ENCODE data around the gene C5orf47.

DNA sequence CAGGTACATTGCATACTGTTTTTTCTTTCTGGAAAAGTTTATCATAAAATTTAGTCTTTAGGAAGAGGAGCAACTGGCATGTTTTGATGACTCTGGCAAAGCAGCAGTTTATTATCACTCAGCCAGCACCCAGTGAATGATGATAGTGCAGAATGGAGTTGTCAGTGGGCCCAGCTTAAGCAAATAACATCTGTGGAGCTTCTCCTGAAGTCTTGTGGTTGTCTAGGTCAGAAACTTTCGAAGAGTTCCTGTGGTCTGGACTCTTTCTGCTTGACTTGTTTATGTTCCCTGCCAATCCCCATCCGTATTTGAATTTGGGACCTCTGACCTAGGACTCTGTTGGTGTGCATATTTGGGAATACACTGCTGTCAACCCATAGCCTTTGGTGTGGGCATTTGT lies 38.1 kb upstream of the C5orf47 start:
- TF ChIP-seq POLR2A (IDR thresholded peaks at IDR 0.05), result no peak
- no peak for TF ChIP-seq CTCF (IDR thresholded peaks at IDR 0.05)
- TF ChIP-seq EP300 (IDR thresholded peaks at IDR 0.05; ENCODE audit: low read depth), result no peak
- no peak for TF ChIP-seq POLR2AphosphoS5 (IDR thresholded peaks at IDR 0.05)

Measured in transverse colon (tissue), 4 donors.